NCI-H128 (cell line): Measurements from ENCODE around the gene NTN4.
"Not testable (repeated sequence)": the region's sequence is repeated elsewhere in the genome, so short reads cannot be mapped to it uniquely, and the experiment has no call there.

Source experiments
- DNase-seq: peaks from one replicate; lab custom pipeline; 2025; ENCODE audit not compliant: unreplicated experiment; lab: John Stamatoyannopoulos, UW

Gene NTN4

GRCh38 chr12:95796982-95797289 is 6.4 kb upstream of the NTN4 start:
- DNase-seq: no peak

GRCh38 chr12:95796225-95796981 is 5.8 kb upstream of the NTN4 start:
- DNase-seq: no peak

- DNase-seq: no peak
Observed at GRCh38 chr12:95790917-95791849, 619 bp upstream of the NTN4 start.

GRCh38 chr12:95789126-95790032 is 1.2 kb downstream of the NTN4 start:
- no peak for DNase-seq

- DNase-seq: no peak
Observed at GRCh38 chr12:95788637-95789036, 1.9 kb downstream of the NTN4 start.

DNA sequence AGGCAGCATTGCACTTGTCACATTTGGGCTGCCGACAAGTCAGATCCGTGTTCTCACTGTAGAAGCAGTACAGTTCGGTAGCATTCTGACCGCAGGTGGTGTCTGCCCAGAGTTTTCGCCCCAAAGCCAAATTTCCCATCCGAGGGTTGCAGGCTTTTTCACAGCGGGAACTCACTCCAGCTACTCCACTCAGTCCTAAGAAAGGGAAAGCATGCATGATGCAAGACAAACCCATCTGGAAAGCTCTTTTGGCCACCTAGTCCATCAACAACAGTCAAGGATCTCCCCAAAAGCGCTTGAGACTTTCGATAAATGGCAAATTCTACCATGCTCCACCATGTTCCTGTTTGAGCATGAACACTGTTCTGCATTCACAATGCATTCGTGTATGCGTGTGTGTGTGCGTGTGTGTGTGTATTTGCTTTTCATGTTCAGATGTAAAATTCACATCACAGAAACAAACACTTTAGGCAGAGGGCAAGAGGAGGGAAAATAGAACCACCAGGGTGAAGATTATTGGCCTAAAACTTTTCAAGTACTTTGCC is 3.2 kb downstream of the NTN4 start:
- no peak for DNase-seq

DNA sequence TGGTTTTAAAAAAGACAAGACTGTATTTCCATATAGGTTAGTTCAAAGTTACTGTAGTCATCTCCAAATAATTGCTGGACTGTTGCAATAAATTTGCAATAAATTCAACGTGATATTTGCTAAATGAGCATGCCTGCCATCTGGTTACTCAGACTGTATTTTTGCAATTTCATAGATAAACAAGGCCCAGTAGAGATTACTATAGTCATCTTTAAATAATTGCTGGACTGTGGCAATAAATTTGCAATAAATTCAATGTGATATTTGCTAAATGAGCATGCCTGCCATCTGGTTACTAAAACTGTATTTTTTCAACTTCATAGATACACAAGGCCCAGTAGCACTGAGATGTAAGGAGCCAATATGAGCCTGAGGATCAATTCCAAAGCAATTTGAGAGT is 5.6 kb downstream of the NTN4 start:
- DNase-seq: no peak

- DNase-seq: no peak
Observed at GRCh38 chr12:95784286-95784685, 6.3 kb downstream of the NTN4 start.

GRCh38 chr12:95775466-95775865 is 15.1 kb downstream of the NTN4 start:
- not testable (repeated sequence) for DNase-seq

DNA sequence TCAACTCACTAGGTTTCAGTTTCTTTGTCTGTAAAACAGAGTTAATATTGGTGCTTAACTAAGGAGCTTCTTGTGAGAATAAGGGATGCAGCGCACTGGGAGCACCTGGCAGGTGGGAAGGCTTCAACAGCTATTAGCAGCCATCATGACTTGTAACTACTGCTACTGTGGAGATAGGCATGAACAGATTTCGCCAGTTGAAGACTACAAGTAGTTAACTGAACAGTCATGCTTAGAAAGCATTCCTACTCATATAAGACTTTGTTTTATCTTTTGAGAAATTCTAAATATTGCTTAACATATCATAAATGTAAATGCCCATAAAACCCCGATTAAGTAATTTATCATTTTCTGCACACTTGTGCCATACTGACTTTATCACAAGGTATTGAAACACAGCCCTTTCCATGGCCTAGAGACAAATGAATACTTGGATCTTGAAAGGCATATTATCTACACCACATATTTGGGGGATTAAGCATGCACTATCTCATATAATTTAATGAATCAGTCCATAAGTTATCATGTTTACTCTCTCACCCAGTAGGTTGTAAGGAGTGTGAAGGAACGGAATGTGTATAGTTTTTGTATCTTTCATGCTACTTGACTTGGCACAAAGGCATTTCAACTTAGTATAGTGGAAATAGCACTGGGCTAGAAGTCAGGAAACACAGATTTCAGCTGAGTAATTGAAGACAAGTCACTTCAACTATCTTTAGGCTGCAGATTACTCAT is 16.1 kb downstream of the NTN4 start:
- no peak for DNase-seq

DNA sequence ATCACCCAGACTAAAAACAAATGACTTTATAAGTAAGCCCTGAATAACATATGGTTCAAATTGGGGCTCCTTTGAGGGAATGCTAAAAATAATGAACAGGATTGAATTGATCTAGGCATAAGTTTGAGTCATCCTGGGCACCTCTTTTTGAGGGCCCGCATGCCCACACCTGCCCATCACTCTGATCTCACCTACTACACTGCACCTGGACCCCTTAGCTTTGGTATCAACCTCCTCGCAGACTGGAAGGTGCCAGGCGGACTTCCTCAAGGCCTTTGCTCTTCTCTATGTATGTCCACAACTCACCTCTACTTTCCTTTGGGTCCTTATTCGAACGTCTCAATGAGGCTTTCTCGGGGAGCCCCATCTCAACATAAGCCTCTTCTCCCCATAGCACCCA is 17.2 kb downstream of the NTN4 start:
- DNase-seq: no peak

DNA sequence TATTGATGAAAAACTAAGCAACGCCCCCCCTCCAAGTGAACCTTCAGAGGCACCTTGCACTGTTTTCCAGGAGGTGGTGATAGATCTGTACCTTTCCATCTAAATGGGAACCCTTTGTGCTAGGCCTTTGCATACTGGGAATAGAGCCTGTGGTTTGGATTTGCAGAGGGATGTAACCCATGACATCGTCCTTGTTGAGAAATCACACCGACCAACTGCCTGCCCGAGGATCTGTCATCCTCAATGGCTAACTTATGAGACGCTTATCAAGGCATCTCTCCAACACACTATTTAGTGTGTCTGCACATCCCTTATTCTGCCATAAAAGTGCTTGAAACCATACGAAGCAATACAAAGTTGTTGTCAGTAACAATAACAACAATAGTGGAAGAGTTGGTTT is 22.9 kb downstream of the NTN4 start:
- DNase-seq: no peak

DNA sequence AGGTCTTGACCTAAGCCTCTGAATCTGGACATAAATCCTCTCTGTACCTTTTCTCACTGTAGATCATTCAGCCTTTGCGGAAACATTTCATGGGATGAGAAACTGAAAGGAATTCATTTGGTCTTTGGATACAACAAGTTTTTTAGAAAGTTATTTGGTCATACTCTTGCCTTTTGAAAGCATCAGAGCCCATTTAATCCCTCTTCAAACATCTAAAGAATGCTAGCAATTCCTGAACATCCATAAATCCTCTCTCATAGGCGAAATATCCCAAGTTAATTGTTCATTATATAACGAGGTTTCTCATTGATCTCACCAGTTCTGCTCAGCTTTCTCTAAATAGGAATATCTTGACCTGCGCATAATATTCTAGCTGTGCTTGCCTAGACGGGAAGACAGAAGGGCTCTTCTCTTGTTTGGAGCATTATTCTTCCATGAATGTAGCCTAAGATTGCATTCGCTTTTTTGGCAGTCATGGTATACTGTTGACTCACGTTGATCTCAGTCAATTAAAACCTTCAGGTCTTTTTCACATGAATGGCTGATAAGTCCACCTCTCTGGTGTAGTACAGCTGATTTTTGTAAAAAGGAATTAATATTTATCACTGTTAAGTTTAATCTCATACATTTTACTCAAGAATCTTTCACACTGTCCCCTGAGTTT is 24.1 kb downstream of the NTN4 start:
- DNase-seq: no peak

GRCh38 chr12:95764848-95765247 is 25.7 kb downstream of the NTN4 start:
- no peak for DNase-seq

GRCh38 chr12:95763809-95764253 is 26.7 kb downstream of the NTN4 start:
- no peak for DNase-seq

DNA sequence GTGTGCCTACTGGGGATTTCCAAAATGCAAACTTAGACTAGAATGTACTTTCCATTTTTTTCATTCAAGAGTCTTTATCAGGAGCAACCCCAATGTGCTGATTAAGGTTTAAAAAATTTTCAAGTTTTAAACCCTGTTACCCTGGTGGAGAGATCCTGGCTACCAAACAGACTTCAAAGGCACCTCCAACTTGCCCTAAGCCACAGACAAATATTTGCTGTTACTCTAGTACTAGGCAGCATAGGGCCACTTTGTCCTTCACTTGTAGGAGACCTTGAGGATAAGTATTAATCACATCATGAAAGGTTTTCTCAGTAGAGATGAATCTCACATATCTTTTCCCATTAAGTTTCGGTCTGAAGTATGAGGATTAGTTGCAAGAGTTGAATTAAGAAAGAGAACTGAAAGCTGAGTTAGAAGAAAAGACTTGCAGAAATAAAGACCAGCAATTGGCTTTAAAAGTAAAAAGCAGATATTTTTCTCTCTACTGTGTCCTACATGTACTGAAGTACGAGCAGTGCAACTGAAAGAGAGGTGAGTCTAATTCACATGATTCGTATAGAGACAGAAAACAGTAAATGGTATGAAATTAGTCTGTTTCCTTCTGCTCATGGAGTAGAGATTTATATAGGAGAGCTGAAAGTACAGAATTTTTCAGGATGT is 28.3 kb downstream of the NTN4 start:
- no peak for DNase-seq

DNA sequence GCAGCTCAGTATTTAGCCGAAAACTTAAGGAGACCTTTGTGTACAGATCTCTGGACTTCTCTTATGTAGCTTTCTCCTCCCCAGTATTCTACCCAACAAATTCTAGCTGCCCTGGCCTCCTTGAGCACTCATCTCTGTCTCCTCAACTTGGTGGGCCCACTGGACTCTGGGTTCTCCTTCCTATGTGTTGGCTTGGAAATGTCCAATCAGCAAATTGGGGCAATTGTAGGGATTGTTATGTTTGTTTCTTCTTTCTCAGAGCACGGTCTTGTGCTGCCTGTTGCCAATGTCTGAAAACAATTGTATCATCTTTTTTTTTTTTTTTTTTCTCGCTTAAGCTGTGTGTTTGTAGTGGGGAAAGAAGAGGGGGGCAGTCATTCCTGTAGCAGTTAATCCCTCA is 30.2 kb downstream of the NTN4 start:
- DNase-seq: no peak

- no peak for DNase-seq
Observed at GRCh38 chr12:95759718-95760117, 30.8 kb downstream of the NTN4 start.

DNA sequence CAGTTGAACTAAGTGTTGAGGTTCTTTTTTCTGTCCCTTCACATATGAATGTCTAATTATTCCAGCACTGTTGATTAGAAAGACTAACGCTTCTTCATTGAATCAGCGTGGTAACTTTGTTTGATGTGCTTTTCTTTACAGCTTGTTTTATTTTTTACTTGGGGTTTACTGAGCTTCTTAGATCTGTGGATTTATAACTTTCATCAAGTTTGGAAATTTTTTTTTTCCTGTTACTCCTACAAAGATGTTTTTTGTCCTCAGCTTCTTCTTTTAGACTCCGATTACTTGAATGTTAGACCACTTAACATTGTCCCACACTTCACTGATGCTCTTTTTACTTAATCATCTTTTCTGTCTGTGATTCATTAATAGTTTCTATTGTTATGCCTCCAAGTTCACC is 31.5 kb downstream of the NTN4 start:
- no peak for DNase-seq
